Activated naive CD8-positive, alpha-beta T cell treated with anti-CD3 and anti-CD28 coated beads, Interleukin-2, amount 10 ng/mL, durations not matched to agents 7 days and 5 days (primary cell): ENCODE data around the gene MKRN2OS. TPM values are rescaled to one million over a fixed set of nuclear protein-coding genes. Genes with fewer than 3 reads are reported as not detected.

Source experiments
- ATAC-seq: fragments of 150-1000 bp; cut with Tn5 transposase; one replicate; pipeline ENCODE4 v1.10.0; 2021; ENCODE audit warnings: low read depth, moderate library complexity
- POLR2A ChIA-PET: fragments of 350-600 bp; sonication (Branson Sonifier 250); formaldehyde crosslinking; loops from one replicate; lab custom pipeline; 2021; ENCODE audit warnings: antibody characterized with exemption; lab: Charles Lee
- DNase-seq: peaks from one replicate; pipeline ENCODE4 v3.0.0; 2021
- H3K27ac Mint-ChIP-seq: one replicate; pipeline ENCODE4 v1.8.0; 2022; ENCODE audit warnings: mild to moderate bottlenecking, mixed read lengths
- H3K27me3 Mint-ChIP-seq: one replicate; pipeline ENCODE4 v1.8.0; 2022; ENCODE audit warnings: mild to moderate bottlenecking, moderate library complexity, mixed read lengths
- H3K36me3 Mint-ChIP-seq: one replicate; pipeline ENCODE4 v1.8.0; 2021; ENCODE audit warnings: mild to moderate bottlenecking, mixed read lengths
- H3K4me1 Mint-ChIP-seq: one replicate; pipeline ENCODE4 v1.8.0; 2021; ENCODE audit warnings: mixed read lengths
- H3K4me3 Mint-ChIP-seq: one replicate; pipeline ENCODE4 v1.8.0; 2022; ENCODE audit warnings: mild to moderate bottlenecking, moderate library complexity, mixed read lengths
- H3K9me3 Mint-ChIP-seq: one replicate; pipeline ENCODE4 v1.8.0; 2021; ENCODE audit warnings: mixed read lengths
- total RNA-seq, 2 experiments: library from RNA; stranded (reverse); gene quantifications; one replicate each; pipeline ENCODE4 v1.2.3, GENCODE V29; 2021

Gene MKRN2OS
- total RNA-seq, 2 experiments from 2014 or later = not detected

- no peak overlapping the region for H3K27ac Mint-ChIP-seq
- ATAC-seq = no peak
- H3K4me1 Mint-ChIP-seq = no peaks in the 10 kb centered on the region
- H3K27me3 Mint-ChIP-seq = no peaks in the 10 kb centered on the region
- POLR2A ChIA-PET = no interaction called here
- H3K36me3 Mint-ChIP-seq = peaks cover 11% of the 10 kb centered on the region
- DNase-seq = no peak
- H3K9me3 Mint-ChIP-seq = no peaks in the 10 kb centered on the region
- no peak overlapping the region for H3K4me3 Mint-ChIP-seq
These were observed 45.8 kb downstream of the MKRN2OS start for GRCh38 chr3:12499474-12499873.

- ATAC-seq (no peak), DNase-seq (no peak)
- H3K27me3 Mint-ChIP-seq = no peaks in the 10 kb centered on the region
- H3K4me3 Mint-ChIP-seq = no peak overlapping the region
- peaks cover 7% of the 10 kb centered on the region for H3K36me3 Mint-ChIP-seq
- H3K9me3 Mint-ChIP-seq = no peaks in the 10 kb centered on the region
- POLR2A ChIA-PET = no interaction called here
- H3K4me1 Mint-ChIP-seq = no peaks in the 10 kb centered on the region
- no peak overlapping the region for H3K27ac Mint-ChIP-seq
These were observed 48.9 kb downstream of the MKRN2OS start for GRCh38 chr3:12496453-12496761.

- no peaks in the 10 kb centered on the region for H3K9me3 Mint-ChIP-seq
- H3K36me3 Mint-ChIP-seq = peaks cover 6% of the 10 kb centered on the region
- H3K27ac Mint-ChIP-seq = no peak overlapping the region
- ATAC-seq = no peak
- no peak overlapping the region for H3K4me3 Mint-ChIP-seq
- H3K4me1 Mint-ChIP-seq = no peaks in the 10 kb centered on the region
- DNase-seq = no peak
- no peaks in the 10 kb centered on the region for H3K27me3 Mint-ChIP-seq
- POLR2A ChIA-PET = interaction anchor here (1.4 kb wide), 1 partner anchor 12 kb away, joined by 5 read pairs; the partner anchor contains the start of gene TSEN2
These were observed 49.4 kb downstream of the MKRN2OS start for GRCh38 chr3:12495749-12496452.

DNA sequence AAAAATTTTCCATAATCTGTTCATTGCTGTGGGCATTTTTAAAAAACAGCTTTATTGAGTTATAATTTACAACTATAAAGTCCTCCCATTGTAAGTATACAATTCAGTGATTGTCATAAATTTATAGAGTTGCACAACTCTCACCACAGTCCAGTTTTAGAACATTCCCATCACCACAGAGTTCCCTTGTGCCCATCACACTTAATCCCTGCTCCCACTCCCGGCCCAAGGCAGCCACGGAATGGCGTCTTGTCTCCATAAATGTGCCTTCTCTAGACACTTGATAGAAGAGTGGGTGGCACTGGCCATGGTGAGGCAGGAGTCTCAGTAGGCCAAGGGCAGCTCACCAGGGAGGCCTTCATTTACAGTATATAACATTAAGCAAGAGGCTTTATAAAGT lies 54.8 kb downstream of the MKRN2OS start:
- Mint-ChIP-seq H3K27me3 (no peaks in the 10 kb centered on the region), H3K4me3 (no peak overlapping the region), H3K9me3 (no peaks in the 10 kb centered on the region), H3K4me1 (peaks cover 7% of the 10 kb centered on the region), H3K36me3 (peaks cover 5% of the 10 kb centered on the region), H3K27ac (no peak overlapping the region)
- ATAC-seq (no peak), DNase-seq (no peak)
- POLR2A ChIA-PET = no interaction called here

DNA sequence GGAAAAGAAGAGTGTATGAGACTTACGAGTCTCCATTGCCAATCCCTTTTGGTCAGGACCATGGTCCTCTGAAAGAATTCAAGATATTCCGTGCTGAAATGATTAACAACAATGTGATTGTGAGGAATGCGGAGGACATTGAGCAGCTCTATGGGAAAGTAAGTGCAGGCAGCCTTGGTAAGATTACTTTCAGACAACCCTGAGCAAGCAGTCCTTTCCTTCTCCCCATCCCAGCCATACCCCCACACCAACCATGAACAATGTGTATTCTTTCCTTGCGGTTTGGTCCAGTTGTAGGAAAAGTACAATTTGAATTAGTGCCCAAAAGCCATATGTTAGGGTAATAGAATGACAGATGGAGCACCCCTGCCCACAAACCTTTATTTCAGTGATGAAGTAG lies 55.5 kb downstream of the MKRN2OS start:
- Mint-ChIP-seq H3K9me3 (no peaks in the 10 kb centered on the region), H3K4me1 (peaks cover 13% of the 10 kb centered on the region), H3K4me3 (no peak overlapping the region), H3K36me3 (peaks cover 5% of the 10 kb centered on the region), H3K27me3 (no peaks in the 10 kb centered on the region), H3K27ac (no peak overlapping the region)
- POLR2A ChIA-PET = no interaction called here
- no peak for DNase-seq
- no peak for ATAC-seq

Other genes starting within 250 kb of the MKRN2OS start
- 10 to 100 TPM; 10.9 to 11.1 TPM for gene TSEN2, start 61.0 kb downstream of the MKRN2OS start, total RNA-seq
- 10 to 100 TPM; 25.2 to 26.4 TPM for gene MKRN2, start 11.6 kb upstream of the MKRN2OS start, total RNA-seq
- 10 to 100 TPM; 95.8 to 97.6 TPM for gene RAF1, start 118.6 kb upstream of the MKRN2OS start, total RNA-seq
- gene TMEM40, start 213.8 kb upstream of the MKRN2OS start, total RNA-seq = not detected